Measurements from ENCODE around the gene ITGA7.

ITGA7 gene

DNA sequence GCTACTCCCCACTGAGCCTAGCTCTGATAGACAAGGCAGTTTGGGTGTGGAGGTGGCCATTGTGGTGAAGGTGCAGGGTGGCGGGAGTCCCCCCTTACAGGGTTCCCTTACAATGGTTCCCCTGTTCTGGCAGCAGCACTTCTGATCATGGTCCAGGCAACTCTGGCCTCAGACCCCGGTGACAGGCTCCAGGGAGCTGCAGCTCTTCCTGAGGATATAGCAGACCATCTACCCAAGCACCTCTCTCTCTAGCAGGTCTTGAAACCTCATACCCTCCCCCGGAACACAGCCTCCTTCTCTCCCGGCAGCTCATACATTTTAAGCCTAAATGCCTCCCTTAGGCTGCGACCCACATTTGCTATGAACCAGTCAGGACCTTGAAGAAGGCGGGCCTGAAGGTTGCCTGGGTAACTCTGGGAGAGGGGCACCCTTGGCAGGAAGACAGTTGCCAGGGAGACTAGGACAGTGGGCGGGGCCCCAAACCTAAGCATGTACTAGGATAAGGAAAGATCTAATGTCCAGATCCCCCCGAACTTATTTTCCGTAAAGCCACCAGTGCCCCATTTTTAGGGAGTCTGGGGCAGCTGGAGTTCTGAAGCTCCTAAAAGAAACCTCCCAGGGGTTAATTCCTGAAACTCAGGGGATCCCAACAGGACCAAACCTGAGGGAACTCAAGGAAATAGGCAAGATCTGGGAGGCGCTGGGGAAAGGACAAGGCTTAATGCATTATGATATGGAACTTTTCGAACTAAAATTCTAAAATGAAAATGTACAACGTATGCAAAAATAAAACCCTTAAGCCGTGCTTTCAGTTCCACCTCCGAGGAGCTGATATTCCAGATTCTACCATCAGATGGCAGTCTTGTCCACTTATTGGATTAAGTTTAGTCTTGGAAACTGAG is 30.7 kb upstream of the ITGA7 start:
- peak overlapping the region; percentile 74 for H3K4me3 ChIP-seq (ENCODE audit: low read depth, low read length)
- TF ChIP-seq, protein P1, sequence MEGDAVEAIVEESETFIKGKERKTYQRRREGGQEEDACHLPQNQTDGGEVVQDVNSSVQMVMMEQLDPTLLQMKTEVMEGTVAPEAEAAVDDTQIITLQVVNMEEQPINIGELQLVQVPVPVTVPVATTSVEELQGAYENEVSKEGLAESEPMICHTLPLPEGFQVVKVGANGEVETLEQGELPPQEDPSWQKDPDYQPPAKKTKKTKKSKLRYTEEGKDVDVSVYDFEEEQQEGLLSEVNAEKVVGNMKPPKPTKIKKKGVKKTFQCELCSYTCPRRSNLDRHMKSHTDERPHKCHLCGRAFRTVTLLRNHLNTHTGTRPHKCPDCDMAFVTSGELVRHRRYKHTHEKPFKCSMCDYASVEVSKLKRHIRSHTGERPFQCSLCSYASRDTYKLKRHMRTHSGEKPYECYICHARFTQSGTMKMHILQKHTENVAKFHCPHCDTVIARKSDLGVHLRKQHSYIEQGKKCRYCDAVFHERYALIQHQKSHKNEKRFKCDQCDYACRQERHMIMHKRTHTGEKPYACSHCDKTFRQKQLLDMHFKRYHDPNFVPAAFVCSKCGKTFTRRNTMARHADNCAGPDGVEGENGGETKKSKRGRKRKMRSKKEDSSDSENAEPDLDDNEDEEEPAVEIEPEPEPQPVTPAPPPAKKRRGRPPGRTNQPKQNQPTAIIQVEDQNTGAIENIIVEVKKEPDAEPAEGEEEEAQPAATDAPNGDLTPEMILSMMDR (IDR thresholded peaks at IDR 0.05; ENCODE audit: low read depth, low read length), result peak; percentile 41; the same call in 1 of the 2 replicates

DNA sequence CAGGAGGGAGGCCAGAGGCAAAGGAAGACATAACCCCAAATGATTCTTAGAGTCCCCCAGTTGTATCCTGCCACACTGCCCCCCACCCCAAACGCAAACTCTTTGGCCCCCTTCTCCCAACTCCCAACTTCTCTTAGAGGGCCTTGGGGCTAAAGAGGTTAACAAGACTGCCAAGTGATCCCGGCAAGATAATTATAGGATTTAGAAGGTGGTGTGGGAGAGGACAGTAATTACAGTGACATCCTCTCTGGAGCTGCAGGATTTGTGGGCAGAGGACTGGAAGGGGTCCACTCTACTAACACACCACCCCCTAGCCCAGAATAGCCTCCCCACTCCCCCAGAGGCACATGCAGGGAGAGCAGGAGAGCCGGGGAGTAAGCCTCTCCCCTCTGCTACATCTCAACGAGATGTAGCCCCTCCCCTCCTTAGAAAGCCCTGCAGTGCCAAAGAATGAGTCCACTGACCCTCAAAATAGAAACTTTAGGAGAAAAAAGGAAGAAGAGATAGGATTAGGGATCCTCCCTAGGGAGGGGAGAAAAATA is 29.9 kb upstream of the ITGA7 start:
- TF ChIP-seq, protein P1 (IDR thresholded peaks at IDR 0.05; ENCODE audit: low read depth, low read length), result no peak
- H3K4me3 ChIP-seq (ENCODE audit: low read depth, low read length), result peak overlapping the region; percentile 74

DNA sequence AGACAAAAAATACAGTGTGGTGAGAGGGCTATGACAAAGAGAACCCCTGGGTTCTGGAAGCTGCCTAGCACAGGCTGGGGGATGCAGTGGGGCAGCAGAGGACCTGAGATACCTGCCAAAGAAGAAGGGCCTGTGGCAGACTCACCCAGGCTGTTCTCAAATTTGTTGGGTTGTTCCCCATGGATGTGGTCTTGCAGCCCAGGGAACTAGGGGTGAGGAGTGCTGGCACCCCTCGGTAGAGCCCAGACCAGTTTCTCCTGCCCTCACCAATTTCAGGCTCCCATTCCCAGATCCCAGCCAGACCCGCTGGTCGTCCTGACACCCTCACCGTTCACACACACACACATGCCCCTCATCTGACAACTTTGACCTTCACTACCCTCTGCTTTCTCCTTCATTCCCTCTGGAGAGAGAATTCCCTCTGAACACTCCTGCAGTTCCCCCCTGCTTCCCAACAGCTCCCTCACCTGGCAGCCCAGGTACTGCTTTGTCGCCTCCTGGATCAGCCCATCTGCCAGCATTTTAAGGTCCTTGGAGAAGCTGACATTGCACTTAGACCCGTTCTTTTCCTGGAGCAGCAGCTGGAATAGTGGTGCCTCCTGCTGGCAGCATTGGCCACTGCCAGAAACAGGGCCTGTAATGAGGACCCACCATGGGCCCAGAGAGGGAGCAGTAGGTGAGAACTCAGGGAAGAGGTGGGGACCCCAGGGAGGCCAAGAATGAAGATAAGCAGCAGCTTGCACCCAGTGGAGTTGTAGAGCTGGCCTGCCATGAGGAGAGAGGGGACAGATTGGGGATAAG is 29.3 kb upstream of the ITGA7 start:
- H3K4me3 ChIP-seq (ENCODE audit: low read depth, low read length), result no peak overlapping the region
- TF ChIP-seq, protein P1 (IDR thresholded peaks at IDR 0.05; ENCODE audit: low read depth, low read length), result peak; percentile 89

DNA sequence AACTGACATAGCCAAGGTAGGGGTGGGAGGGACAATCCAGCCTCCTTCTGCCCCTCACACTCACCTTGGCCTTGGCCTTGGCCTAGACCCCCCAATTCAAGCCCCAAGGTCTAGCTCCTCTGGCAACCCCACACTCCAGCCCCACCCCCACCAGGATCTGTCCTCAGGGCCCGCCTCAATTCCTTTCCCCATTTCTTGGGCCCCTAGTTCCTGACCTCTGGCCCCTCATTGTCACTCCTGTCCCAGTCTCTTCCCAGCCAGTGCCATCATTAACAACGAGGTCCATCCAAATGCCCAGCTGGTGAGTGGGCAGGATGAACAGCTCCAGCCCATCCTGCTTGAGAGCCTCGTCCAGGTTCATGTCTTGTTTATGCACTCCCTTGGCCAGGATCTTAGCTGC is 28.4 kb upstream of the ITGA7 start:
- TF ChIP-seq, protein P1 (IDR thresholded peaks at IDR 0.05; ENCODE audit: low read depth, low read length), result no peak
- H3K4me3 ChIP-seq (ENCODE audit: low read depth, low read length), result no peak overlapping the region

DNA sequence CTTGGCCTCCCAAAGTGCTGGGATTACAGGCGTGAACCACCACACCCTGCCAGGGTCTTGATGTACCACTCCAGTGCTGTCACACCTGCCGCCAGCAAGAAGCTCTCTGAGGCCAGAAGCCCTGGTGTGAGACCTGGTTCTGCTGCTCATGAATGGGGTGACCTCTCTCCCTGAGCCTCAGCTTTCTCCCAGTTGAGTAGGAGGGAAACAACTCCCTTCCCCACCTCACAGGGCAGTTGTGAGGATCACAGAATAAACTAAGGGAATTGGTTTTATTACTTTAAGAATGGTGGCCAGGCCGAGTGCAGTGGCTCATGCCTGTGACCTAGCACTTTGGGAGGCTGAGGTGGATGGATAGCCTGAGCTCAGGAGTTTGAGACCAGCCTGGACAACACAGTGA is 26.9 kb upstream of the ITGA7 start:
- no peak overlapping the region for H3K4me3 ChIP-seq (ENCODE audit: low read depth, low read length)
- TF ChIP-seq, protein P1 (IDR thresholded peaks at IDR 0.05; ENCODE audit: low read depth, low read length), result no peak

DNA sequence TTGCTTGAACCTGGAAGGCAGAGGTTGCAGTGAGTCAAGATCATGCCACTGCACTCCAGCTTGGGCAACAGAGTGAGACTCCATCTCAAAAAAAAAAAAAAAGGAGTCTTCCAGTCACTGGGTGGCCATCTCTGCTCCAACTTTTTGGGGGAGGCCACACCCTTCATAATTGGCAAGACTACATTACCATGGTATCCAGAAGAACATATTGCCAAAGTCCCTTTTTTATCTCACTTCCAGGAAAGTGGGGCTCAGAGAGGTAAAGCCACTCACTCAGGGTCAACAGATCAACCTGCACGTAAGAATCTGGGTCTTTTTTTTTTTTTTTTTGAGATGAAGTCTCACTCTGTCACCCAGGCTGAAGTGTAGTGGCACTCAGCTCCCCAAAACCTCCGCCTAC is 26.2 kb upstream of the ITGA7 start:
- no peak overlapping the region for H3K4me3 ChIP-seq (ENCODE audit: low read depth, low read length)
- TF ChIP-seq, protein P1 (IDR thresholded peaks at IDR 0.05; ENCODE audit: low read depth, low read length), result no peak

Measured in WI38 (cell line).